ENCODE results near the gene TEX54. TPM values are rescaled to one million over a fixed set of nuclear protein-coding genes. Genes with fewer than 3 reads are reported as not detected.
"Not testable (repeated sequence)": the region's sequence is repeated elsewhere in the genome, so short reads cannot be mapped to it uniquely, and the experiment has no call there.

Gene TEX54
- total RNA-seq = not detected in 2 replicates

DNA sequence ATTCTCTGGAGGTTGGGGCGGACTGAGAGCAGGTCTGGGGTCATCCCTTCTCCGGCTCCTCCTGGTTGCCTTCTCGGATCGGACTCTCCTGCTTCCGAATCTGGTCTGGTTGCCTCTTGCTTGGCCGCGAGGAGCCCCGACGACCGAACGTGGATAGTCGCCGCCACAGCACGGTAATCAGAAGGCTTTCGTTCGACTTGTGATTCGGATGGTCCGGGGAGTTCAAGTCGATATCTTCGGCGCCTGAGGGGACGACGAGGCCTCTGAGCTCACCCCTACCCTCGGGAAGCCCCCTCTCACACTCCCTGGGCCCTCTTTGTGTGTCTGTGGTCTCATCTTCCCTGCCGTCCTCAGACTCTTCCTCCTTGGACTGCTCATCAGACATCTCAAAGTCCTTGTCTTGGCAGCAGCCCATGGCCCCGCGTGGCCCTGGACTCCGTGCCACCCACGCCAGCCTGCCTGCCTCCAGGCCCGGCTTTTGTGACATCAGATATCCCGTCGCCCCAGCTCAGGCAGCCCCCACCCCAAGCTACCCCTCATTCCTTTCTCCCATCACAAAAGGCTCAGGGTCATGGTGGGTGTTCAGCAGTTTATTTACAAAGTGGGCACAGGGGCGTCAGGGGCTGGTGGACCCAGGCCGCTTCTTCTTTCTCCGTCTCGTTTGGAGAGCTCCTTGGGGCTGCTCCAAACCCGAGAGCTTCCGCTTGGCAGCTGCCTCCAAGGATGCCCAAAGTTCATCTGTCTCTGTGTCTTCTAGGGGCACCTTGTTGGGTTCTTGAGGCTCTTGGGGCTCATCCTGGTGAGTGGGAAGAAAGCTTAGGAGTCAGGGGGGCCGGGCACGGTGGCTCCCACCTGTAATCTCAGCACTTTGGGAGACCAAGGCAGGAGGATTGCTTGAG is at the start of gene TEX54:
TSS of gene TEX54 (minus strand) at position 506 of the 899 bp plus-strand sequence.
- DNase-seq = no peak

- no peak for DNase-seq
Measured at GRCh38 chr11:62882431-62882749, 49.7 kb upstream of the TEX54 start.

- peak; percentile 97 for DNase-seq
Measured at GRCh38 chr11:62881579-62882430, 49.2 kb upstream of the TEX54 start.

DNA sequence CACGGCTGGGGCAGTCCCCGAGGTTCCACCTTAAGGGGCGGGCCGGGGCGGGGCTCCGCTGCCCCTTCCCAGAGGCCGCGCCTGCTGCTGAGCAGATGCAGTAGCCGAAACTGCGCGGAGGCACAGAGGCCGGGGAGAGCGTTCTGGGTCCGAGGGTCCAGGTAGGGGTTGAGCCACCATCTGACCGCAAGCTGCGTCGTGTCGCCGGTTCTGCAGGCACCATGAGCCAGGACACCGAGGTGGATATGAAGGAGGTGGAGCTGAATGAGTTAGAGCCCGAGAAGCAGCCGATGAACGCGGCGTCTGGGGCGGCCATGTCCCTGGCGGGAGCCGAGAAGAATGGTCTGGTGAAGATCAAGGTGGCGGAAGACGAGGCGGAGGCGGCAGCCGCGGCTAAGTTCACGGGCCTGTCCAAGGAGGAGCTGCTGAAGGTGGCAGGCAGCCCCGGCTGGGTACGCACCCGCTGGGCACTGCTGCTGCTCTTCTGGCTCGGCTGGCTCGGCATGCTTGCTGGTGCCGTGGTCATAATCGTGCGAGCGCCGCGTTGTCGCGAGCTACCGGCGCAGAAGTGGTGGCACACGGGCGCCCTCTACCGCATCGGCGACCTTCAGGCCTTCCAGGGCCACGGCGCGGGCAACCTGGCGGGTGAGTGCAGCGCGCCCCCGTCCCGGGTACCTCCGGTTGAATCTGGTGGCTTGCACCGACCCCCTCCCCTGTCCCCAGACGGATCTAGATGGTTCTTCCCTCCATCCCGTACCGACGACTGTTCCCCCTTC is 48.4 kb upstream of the TEX54 start, which contains the start of gene SLC3A2:
TSS of gene SLC3A2 (plus strand) at position 94 of the 776 bp plus-strand sequence. CDS start at position 222, 128 bp downstream.
- peak; percentile 94 for DNase-seq

- DNase-seq = peak; percentile 69
Measured at GRCh38 chr11:62880231-62880802, 47.7 kb upstream of the TEX54 start.

- DNase-seq = no peak
Measured at GRCh38 chr11:62879235-62879978, 46.8 kb upstream of the TEX54 start.

- DNase-seq = no peak
Measured at GRCh38 chr11:62876712-62877111, 44.1 kb upstream of the TEX54 start.

- DNase-seq = no peak
Measured at GRCh38 chr11:62875698-62876478, 43.2 kb upstream of the TEX54 start.

DNA sequence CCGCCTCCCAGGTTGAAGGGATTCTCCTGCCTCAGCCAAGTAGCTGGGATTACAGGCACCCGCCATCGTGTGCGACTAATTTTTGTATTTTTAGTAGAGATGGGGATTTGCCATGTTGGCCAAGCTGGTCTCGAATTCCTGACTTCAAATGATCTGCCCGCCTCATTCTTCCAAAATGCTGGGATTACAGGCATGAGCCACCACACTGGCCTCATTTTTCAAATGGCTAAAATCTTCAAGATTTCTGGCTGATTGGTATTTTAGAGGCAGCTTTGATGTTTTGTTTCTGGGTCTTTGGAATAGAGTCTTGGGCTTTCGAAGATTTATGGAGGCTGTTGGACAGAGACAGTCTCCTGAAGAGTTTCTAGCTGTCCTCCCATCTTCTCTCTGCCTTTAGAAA is 42.2 kb upstream of the TEX54 start:
- DNase-seq = no peak

GRCh38 chr11:62865635-62866034 is 33.0 kb upstream of the TEX54 start:
- no peak for DNase-seq

DNA sequence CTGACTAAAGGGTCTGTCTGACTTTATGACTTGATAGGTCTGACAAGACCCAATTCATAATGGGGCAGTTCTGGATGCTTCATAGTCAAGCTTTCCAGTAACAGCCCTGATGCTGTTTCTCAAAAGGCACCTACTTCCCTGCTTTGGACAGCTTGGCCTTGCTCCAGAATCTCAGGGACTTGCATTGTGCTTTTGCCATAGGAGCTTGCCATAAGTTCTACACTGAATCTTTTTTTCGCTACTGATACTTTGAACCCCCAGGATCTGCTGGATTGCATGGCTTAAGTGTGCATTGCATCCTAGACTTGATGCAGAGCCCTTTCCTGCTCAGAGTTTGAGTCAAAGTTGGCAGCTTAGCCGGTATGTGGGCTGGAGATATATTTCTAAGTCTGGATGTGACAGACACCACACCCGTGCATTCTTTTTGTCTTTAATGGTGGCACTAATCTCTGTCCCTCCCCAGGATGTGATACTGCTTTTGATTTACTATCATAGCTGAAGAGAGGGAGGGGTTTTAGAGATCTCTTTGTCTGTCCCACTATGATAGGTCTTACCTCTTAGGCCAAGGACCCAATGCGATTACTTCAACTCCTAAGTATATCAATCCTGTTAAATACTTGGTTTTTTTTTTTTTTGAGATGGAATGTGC is 31.2 kb upstream of the TEX54 start:
- no peak for DNase-seq

DNA sequence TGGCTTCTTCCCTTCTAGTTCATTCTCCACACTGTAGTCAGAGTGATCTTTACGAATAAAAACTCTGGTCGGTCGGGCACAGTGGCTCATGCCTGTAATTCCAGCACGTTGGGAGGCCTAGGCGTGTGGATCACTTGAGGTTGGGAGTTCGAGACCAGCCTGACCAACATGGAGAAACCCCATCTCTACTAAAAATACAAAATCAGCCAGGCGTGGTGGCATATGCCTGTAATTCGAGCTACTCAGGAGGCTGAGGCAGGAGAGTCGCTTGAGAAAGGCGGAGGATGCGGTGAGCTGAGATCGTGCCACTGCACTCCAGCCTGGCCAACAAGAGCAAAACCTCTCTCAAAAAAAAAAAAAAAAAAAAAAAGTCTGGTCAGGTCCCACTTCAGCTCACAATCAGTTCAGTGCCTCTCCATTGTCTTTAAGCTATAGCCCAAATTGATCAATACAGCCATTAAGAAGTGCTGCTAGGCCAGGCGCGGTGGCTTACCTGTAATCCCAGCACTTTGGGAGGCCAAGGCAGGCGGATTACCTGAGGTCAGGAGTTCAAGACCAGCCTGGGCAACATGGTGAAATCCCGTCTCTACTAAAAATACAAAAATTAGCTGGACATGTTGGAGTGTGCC is 29.0 kb upstream of the TEX54 start:
- not testable (repeated sequence) for DNase-seq

DNA sequence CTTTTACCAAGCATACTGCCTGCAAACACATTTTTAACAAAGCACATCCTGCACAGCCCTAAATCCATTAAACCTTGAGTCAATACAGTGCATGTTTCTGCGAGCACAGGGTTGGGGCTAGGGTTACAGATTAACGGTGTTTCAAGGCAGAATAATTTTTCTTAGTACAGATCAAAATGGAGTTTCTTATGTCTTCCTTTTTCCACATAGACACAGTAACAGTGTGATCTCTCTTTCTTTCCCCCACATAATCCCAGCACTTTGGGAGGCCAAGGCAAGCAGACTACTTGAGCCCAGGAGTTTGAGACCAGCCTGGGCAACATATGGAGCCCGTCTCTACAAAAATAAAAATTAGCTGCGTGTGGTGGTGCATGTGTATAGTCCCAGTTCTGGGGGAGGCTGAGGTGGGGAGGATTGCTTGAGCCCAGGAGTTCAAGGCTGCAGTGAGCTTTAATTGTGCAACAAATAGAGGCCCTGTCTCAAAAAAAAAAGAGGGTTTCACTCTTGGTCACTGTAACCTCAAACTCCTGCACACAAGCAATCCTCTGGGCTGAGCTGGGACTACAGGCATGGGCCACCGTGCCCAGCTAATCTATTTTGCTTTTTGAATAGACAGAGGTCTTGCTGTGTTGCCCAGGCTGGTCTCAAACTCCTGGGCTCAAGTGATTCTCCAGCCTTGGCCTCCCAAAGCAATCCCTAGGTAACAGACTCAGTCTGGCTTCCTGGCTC is 28.4 kb upstream of the TEX54 start:
- no peak for DNase-seq

DNA sequence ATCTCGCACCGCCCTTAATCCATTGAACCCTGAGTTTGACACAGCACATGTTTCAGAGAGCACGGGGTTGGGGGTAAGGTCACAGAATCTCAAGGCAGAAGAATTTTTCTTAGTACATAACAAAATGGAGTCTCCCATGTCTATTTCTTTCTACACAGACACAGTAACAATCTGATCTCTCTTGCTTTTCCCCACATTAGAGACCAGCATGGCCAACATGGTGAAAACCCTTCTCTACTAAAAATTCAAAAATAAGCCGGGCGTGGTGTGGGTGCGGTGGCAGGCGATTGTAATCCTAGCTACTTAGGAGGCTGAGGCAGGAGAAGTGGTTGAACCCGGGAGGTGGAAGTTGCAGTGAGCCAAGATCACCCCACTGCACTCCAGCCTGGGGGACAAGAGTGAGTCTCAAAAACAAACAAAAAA is 26.7 kb upstream of the TEX54 start:
- not testable (repeated sequence) for DNase-seq

GRCh38 chr11:62858201-62858600 is 25.6 kb upstream of the TEX54 start:
- no peak for DNase-seq

- DNase-seq = peak; percentile 27
Measured at GRCh38 chr11:62857541-62857982, 24.9 kb upstream of the TEX54 start.

DNA sequence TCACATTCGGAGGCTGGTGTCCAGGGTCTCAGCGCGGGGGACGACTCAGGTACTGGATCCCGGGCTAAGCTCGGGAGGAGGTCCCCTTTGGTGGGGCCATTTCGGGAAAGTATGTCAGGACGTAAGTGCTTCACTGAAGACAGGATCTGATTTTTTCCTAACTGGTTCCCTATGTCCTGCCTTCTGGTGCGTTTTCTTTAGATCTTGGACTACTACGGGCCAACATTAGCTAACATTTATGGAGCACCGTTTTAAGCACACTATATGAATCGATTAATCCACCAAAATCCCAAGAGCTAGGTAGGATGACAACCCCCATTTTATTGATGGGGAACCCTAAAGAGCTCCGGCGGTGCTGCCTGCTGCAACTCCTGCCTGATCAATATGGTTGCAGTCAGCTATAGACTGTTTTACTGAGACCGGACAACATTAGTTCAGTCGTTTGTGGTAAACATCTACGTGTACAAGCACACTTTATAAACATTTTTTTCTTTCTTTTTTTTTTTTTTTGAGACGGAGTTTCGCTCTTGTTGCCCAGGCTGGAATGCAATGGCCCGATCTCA is 23.8 kb upstream of the TEX54 start:
- no peak for DNase-seq

GRCh38 chr11:62855571-62856332 is 23.1 kb upstream of the TEX54 start:
- DNase-seq = peak; percentile 99
